GM21360 (cell line): ENCODE data around the gene RGS7BP.

ENCODE experiments used
- ATAC-seq: cut with Tn5 transposase; IDR thresholded peaks from one replicate; pipeline ENCODE4 v1.9.1; 2021; ENCODE audit warnings: mild to moderate bottlenecking, moderate library complexity; ENCODE audit not compliant: unreplicated experiment

RGS7BP gene

DNA sequence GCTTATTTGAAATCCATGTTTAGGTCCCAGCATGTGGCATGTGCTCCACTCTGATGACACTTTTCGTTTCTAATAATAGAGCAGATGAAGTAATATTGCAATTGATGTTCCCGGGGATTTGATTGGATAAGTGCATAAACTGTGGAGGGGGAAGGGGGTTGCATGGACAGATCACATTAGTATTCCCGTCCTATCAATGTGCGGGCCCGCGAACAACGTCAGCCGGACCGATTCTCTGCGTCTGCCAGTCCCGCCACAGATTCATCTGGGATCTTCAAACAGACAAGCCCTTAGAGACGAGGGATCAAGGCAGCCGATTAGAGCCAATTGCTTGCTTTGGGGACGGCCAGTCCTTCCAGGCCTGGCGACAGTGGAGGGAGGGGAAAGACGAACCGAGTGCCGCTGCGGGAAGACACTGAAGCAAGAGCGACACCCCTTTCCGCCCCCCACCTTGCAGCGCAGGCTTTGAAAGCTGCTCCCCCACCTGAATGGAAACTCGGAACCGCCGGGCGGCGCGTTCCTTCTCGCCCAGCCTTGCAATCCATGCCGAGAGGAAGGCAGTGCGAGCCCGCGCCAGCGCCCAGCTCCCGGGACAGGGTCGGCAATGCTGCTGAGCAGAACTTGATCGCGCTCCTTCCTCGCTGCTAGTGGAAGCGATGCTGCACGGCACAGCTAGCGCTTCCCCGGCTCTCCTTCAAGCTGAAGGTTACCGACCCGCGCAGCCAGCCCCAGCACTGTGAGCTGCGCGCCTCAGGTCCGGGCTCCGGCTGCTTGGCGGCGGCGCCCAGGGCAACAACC is at the start of gene RGS7BP:
RGS7BP (plus strand) TSS at position 247 of the 798 bp plus-strand sequence. CDS start 610 bp downstream, outside the sequence.
- ATAC-seq = no peak

DNA sequence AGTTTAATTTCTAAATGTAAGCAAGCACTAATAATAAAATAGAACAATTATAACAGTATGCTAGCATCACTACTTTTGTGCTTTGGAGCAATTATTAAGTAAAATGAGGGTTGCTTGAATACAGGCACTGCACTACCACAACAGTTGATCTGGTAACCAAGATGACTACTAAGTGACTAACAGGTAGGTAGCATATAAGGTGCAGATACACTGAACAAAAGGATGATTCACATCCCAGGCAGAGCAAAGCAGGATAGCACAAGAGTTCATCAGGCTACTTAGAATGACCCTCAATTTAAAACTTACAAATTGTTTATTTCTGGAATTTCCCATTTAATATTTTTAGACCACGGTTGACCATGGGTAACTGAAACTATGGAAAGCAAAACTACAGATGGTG is 48.0 kb upstream of the RGS7BP start:
- ATAC-seq = no peak

- no peak for ATAC-seq
Observed at GRCh38 chr5:64458948-64459347, 46.9 kb upstream of the RGS7BP start.

DNA sequence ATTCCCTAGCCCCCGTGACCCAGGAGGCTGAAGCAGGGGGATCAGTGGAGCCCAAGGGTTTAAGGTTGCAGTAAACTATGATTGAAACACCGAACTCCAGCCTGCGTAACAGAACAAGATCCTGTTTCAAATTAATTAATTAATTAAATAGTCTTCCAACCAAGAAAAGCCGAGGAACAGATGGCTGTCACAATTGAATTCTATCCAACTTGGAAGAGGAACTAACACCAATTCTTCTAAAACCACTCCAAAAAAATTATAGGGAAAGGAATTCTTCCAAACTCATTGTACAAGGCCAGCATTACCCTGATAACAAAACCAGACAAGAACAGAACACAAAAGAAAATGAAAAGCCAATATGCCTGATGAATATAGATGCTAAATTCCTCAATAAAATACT is 43.4 kb upstream of the RGS7BP start:
- ATAC-seq = no peak

DNA sequence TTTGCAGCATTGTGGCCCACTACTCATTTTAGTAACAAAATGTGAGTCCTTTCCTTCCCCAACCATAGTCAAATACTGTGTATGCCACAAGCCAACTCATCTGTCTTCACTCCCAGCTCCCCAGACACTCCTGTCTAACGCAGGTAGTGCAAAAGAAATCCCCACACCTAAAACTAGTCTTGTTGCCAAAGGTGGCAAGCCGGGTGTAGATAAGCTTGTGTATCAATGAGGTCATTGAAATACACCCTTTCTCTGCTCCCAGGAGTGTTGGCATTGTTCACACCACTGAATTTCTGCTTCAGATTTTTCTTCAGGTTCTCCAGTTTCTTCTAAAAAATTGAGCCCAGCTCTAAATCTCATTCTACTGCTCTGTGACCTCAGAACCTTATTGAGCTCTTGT is 19.7 kb upstream of the RGS7BP start:
- no peak for ATAC-seq

GRCh38 chr5:64487283-64487682 is 18.5 kb upstream of the RGS7BP start:
- ATAC-seq = no peak

DNA sequence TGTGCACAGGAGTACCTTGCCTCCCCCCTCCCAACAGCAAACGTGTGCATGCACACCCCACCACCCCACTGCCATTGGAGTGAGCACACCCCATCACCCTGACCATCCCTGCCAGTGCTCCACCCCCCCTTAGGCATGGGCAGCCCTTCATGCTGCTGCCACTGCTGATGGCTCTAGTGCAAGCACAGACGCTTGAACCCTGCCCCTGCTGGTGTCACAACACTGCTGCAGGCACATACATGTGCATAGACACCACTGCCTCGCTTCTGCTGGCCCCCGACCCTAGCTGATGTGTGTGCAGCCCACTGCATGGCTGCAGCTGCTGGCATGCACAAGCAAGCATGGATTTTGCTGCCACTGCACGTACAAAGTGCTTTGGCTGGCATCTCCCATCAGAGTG is 16.0 kb upstream of the RGS7BP start:
- ATAC-seq = no peak

- ATAC-seq = no peak
Observed at GRCh38 chr5:64497386-64497785, 8.4 kb upstream of the RGS7BP start.

DNA sequence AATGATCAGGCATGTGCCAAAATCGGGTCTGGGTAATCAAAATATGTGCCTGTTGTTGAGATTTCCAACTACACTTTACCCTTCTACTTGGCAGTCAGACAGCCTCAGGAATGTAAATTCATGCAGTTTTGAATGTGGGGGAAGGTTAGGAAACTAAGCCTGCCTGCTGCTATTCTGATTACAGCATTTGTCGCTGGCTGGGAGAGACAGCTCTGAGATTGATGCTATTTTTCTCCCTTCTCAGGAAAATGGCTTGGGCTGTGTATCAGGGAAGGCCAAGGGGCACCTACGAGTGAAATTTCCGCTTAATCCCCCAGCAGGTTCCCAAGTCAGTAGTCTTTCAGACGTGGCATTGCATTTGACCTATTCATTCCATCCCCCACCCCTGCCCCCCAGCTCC is 3.6 kb upstream of the RGS7BP start:
- no peak for ATAC-seq

GRCh38 chr5:64506567-64507263 is 900 bp downstream of the RGS7BP start:
- no peak for ATAC-seq

- ATAC-seq = no peak
Observed at GRCh38 chr5:64507264-64507605, 1.4 kb downstream of the RGS7BP start.

GRCh38 chr5:64509828-64510227 is 4.0 kb downstream of the RGS7BP start:
- ATAC-seq = no peak

- ATAC-seq = no peak
Observed at GRCh38 chr5:64513492-64513891, 7.7 kb downstream of the RGS7BP start.

GRCh38 chr5:64514612-64515011 is 8.8 kb downstream of the RGS7BP start:
- no peak for ATAC-seq

DNA sequence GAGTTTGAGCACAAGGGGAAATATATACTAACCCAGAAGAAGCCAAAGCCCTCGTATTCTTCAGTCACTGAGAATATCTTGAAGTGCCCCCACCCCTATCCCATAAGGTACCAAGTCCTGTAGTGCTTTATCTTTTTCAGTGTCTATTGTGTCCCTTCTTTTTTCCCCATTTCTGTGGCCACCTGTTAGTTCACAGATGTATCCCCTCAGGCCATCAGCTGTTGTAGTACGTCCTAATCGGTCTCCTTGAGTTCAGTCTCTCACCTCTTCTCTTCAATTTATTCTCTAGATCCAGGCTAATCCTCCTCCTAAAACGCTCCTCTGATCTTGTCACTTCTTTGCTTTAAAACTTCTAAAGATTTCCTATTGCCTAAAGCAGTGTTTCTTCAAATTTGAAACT is 10.4 kb downstream of the RGS7BP start:
- no peak for ATAC-seq

DNA sequence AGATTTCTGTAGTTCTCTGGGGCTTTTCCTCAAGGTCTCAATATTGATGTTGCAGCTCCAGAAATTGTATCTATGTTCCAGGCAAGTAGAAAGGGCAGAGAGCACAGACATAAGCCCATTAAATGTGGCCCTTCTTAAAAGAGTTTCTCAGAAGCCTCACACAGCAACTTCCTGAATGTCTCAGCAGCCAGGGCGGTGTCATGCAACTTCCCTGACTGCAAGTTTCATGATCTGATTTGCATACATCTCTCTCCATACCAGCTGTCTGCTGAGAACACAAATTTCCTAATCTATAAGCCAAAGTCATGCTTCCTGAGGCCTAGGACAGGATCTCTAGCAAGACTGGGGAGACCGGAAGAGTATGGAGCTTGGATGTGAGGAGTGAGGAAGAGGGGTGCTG is 13.0 kb downstream of the RGS7BP start:
- peak; percentile 86 for ATAC-seq

DNA sequence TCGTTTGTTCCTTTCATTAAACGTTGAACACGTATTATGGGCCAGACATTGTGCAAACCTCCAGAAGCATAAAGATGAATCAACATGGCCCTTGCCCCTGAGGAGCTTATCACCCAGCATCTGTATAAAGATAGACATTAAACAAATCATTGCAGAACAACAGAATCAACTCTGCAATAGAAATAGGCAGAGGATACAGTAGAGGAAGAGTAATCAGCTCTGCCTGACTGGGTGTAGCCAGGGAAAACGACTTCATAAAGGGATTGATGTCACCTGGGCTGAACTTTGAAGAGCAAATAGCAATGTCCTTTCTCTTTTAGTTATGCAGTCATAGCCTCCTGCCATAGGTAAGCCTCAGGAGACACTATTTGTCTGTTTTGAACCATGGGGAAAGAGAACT is 13.4 kb downstream of the RGS7BP start:
- no peak for ATAC-seq

DNA sequence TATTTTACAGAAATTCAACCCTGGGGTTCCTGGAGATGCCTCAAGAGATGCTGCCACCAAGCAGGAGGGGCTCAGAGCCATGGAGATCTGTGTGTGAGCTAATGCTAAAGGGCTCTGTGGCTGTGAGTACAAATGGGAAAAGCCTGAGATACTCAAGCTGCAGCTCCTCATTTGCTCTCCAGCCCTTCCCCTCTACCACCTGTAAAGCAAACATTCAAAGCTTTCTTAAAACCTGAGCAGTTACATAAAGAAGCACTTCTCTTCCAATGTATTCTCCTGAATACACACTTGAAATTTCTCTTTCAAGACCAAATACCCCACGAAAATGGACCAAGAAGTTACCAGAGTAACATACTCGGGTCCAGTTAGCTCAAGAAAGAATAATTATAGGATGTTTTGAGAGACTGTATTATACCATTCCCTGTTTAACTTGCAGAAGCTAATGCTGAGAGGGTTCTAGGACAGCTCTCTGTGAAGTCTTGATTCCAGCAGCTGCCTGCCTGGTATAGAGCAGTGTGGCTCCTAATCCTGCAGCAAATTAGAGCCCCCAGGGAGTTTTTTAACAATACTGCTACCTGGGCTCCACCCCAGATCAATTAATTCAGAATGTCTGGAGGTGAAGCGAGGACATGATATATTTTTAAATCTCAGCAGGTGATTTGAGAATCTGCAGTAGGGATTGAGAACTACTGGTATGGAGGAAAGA is 21.1 kb downstream of the RGS7BP start:
- ATAC-seq = no peak

- ATAC-seq = no peak
Observed at GRCh38 chr5:64530076-64530475, 24.3 kb downstream of the RGS7BP start.

DNA sequence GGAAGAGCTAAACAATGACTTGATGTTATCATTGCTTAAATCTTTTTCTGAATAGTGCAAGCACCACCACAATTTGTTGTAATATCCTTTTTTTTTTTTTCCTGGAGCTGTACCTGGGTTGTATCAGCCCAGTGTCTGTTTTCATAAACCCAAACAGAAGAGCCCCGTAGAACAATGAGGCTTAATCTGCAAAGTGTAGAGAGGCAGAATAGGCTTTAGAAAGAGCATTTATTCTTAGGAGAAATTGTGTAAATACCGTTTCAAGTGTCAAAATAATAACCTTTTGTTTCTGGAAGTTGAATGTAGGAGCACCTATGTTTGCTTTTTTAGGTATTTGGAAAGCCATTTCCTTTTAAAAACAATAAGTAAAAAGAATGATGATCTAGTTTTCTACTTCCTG is 26.4 kb downstream of the RGS7BP start:
- ATAC-seq = no peak

DNA sequence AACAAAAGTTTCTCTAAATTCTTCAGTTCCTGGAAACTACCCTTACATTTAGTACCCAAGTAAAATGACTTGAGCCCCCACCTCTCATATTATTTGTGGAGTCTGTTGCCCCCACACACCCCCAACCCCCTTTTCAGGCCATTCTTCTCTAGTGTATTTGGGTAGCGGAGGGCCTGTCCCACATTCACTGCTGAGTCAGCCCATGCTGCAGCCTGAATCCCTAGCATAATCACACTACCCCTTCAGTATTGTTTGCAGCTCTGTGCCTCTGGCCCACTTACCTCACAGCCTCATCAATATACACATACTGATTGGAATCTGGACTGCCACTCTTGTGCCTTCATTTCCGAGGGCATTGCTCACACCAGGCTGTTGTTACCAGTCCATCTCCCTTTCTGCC is 26.8 kb downstream of the RGS7BP start:
- no peak for ATAC-seq

GRCh38 chr5:64534033-64534432 is 28.2 kb downstream of the RGS7BP start:
- ATAC-seq = no peak
